Duodenal mucosa (tissue), 2 donors: ENCODE measurements around the gene ALCAM.

Experiments used
- H3K27ac ChIP-seq: one replicate; pipeline ENCODE4 v1.7.0; 2013; ENCODE audit warnings: low read depth, low read length
- H3K27me3 ChIP-seq, 2 donors: one replicate each; pipeline ENCODE4 v1.7.0; 2013; ENCODE audit warnings: low read length in 2 of 2, control low read depth in 1 of 2; ENCODE audit not compliant: insufficient read depth in 2 of 2, control insufficient read depth in 1 of 2
- H3K36me3 ChIP-seq, 2 donors: one replicate each; pipeline ENCODE4 v1.7.0; 2013; ENCODE audit warnings: low read length in 2 of 2, control low read depth in 1 of 2; ENCODE audit not compliant: insufficient read depth in 2 of 2, control insufficient read depth in 1 of 2
- H3K4me1 ChIP-seq, 2 donors: one replicate each; pipeline ENCODE4 v1.7.0; 2013; ENCODE audit warnings: low read length in 2 of 2, control low read depth in 1 of 2; ENCODE audit not compliant: insufficient read depth in 2 of 2, control insufficient read depth in 1 of 2
- H3K4me3 ChIP-seq, 2 donors: one replicate each; pipeline ENCODE4 v1.7.0; 2013; ENCODE audit warnings: low read length in 2 of 2, low read depth in 1 of 2
- H3K9ac ChIP-seq, 2 donors: one replicate each; pipeline ENCODE4 v1.7.0; 2013; ENCODE audit warnings: low read length in 2 of 2, low read depth in 1 of 2
- H3K9me3 ChIP-seq, 2 donors: one replicate each; pipeline ENCODE4 v1.7.0; 2013; ENCODE audit warnings: low read length in 2 of 2, control low read depth in 1 of 2; ENCODE audit not compliant: control insufficient read depth in 1 of 2

Gene ALCAM

DNA sequence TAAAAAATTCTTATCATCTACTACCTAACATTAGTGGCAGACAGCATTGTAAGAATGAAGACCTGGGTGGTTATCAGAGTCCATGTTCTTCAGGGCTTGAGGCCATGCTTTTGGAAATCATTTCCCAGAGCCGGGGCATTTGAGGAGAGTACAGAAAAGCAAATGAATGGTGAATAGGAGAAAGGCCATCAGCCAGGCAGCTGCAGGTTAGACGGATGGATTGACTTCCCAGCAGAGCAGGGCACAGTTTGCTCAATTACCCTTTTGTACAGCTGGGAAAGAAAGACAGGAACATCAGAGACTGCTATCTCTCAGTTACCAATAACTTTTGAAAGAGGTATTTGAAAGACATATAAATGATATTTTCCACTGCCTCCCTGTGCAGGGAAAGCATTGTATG lies 135.6 kb downstream of the ALCAM start:
- H3K36me3 ChIP-seq = no peaks in the 10 kb centered on the region

DNA sequence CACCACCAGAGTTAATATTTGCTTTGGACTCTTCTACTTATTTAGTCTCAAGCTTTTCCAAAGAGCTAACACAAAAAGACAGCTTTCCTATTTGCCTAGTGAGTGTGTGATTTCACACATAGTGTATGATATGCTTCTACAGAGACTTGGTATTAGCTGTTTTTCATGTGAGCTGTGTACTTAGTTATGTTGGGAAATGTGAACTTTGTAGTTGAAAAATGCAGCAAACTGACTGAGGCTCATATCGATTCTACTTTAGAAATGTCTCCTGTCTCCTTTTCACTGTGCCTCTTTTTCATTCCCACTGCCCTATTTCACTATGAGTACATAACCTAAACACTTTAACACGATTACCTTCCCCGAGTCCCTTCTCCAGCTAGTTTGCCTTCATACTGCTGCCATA lies 136.5 kb downstream of the ALCAM start:
- peaks cover 0 to 4% of the 10 kb centered on the region in 2 donors for H3K4me1 ChIP-seq
- no peak overlapping the region for H3K27ac ChIP-seq

More for the DNA sequence above, 135.6 kb downstream of the ALCAM start:
- Histone ChIP-seq H3K4me3 (no peak overlapping the region), H3K9ac (no peak overlapping the region), H3K4me1 (peaks cover 0 to 4% of the 10 kb centered on the region in 2 donors), H3K27me3 (no peaks in the 10 kb centered on the region), H3K9me3 (no peaks in the 10 kb centered on the region), H3K27ac (no peak overlapping the region)

GRCh38 chr3:105504440-105504951 lies 137.8 kb downstream of the ALCAM start:
- Histone ChIP-seq H3K27me3 (no peaks in the 10 kb centered on the region), H3K9me3 (no peaks in the 10 kb centered on the region), H3K4me1 (peaks cover 0 to 4% of the 10 kb centered on the region in 2 donors), H3K4me3 (no peak overlapping the region), H3K9ac (no peak overlapping the region), H3K27ac (no peak overlapping the region), H3K36me3 (no peaks in the 10 kb centered on the region)

More for the DNA sequence above, 136.5 kb downstream of the ALCAM start:
- Histone ChIP-seq H3K27me3 (no peaks in the 10 kb centered on the region), H3K36me3 (no peaks in the 10 kb centered on the region), H3K4me3 (no peak overlapping the region), H3K9me3 (no peaks in the 10 kb centered on the region), H3K9ac (no peak overlapping the region)

DNA sequence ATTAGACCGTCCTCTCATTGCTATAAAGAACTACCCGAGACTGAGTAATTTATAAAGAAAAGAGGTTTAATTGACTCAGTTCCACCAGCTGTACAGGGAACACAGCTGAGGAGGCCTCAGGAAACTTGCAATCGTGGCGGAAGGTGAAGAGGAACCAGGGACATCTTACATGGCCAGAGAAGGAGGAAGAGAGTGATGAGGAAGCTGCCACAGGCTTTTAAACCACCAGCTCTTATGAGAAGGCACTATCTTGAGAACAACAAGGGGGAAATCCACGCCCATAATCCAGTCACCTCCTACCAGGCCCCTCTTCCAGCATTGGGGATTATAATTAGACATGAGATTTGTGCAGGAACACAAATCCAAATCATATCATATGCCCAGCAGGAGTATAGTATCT lies 138.5 kb downstream of the ALCAM start:
- Histone ChIP-seq H3K4me3 (no peak overlapping the region), H3K9me3 (no peaks in the 10 kb centered on the region), H3K9ac (no peak overlapping the region), H3K27me3 (no peaks in the 10 kb centered on the region), H3K27ac (no peak overlapping the region), H3K36me3 (no peaks in the 10 kb centered on the region), H3K4me1 (peaks cover 0 to 4% of the 10 kb centered on the region in 2 donors)

GRCh38 chr3:105511031-105511430 lies 144.3 kb downstream of the ALCAM start:
- no peak overlapping the region for H3K9ac ChIP-seq
- H3K27me3 ChIP-seq = no peaks in the 10 kb centered on the region
- H3K4me3 ChIP-seq = no peak overlapping the region
- no peaks in the 10 kb centered on the region for H3K9me3 ChIP-seq
- no peaks in the 10 kb centered on the region for H3K4me1 ChIP-seq
- H3K36me3 ChIP-seq = no peaks in the 10 kb centered on the region
- no peak overlapping the region for H3K27ac ChIP-seq

DNA sequence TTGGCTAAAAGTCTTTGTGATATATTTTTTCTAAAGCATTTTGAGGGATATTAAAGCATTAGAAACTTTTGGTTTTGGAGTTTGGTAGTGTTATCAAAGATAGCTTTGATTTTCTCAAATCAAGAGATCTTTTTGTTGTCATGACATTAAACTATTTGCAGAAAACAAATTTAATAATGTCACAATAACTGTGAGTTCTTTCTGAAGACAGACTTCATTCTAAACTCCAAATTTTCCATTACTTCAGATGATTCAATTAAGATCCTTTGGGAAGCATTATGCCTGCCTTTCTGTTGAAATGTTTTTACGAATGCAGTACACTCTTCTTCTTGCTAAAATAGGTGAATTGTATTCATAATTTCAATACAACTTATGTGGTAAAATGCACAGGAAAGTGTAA lies 145.4 kb downstream of the ALCAM start:
- Histone ChIP-seq H3K27ac (no peak overlapping the region), H3K36me3 (no peaks in the 10 kb centered on the region), H3K9ac (no peak overlapping the region), H3K9me3 (no peaks in the 10 kb centered on the region), H3K27me3 (no peaks in the 10 kb centered on the region), H3K4me3 (no peak overlapping the region), H3K4me1 (no peaks in the 10 kb centered on the region)

DNA sequence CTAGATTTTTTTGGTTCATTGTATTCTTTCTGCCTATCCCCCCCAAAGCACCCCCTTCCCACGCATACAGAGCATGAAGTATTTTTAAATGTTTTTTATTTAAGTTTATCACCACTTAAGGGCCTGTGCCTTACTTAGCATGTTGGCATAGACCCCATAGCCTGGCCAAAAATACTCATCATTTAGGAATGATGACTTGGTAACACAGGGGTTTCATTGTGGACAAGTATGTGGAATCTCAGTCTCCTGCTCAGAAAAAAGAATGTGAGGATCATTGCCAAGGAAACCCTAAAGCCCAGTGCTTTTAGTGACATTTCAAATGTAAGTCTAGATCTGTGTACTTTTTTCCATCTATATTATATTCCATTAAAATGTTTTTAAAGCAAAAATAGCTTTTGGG lies 146.3 kb downstream of the ALCAM start:
- no peak overlapping the region for H3K9ac ChIP-seq
- no peak overlapping the region for H3K4me3 ChIP-seq
- no peaks in the 10 kb centered on the region for H3K36me3 ChIP-seq
- H3K4me1 ChIP-seq = no peaks in the 10 kb centered on the region
- no peaks in the 10 kb centered on the region for H3K9me3 ChIP-seq
- H3K27me3 ChIP-seq = no peaks in the 10 kb centered on the region
- no peak overlapping the region for H3K27ac ChIP-seq

GRCh38 chr3:105513886-105514285 lies 147.2 kb downstream of the ALCAM start:
- Histone ChIP-seq H3K4me3 (no peak overlapping the region), H3K4me1 (no peaks in the 10 kb centered on the region)

DNA sequence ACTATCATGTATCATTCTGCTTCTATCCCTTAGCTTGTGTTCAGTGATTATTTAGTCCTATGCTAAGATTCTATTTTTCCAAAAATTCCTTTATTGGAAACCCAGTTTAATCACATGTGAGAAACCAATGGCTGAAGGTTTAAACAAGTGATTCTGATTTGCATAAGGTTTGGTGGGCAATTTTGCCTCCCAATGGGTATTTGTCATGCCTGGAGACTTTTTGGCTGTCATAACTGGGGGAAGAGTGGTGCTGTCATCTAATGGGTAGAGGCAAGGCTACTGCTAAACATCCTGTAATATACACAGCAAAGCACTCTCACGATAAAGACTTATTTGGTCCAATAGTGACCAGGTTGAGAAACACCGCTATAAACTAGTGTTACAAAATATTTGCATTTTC lies 148.7 kb downstream of the ALCAM start:
- H3K27ac ChIP-seq = no peak overlapping the region
- no peaks in the 10 kb centered on the region for H3K27me3 ChIP-seq
- no peaks in the 10 kb centered on the region for H3K9me3 ChIP-seq
- no peak overlapping the region for H3K4me3 ChIP-seq
- H3K36me3 ChIP-seq = no peaks in the 10 kb centered on the region
- no peak overlapping the region for H3K9ac ChIP-seq
- H3K4me1 ChIP-seq = no peaks in the 10 kb centered on the region

More at GRCh38 chr3:105513886-105514285, 147.2 kb downstream of the ALCAM start:
- Histone ChIP-seq H3K36me3 (no peaks in the 10 kb centered on the region), H3K27me3 (no peaks in the 10 kb centered on the region), H3K9me3 (no peaks in the 10 kb centered on the region), H3K27ac (no peak overlapping the region), H3K9ac (no peak overlapping the region)

- Histone ChIP-seq H3K27ac (no peak overlapping the region), H3K9ac (no peak overlapping the region), H3K4me3 (no peak overlapping the region), H3K36me3 (no peaks in the 10 kb centered on the region), H3K4me1 (no peaks in the 10 kb centered on the region), H3K27me3 (no peaks in the 10 kb centered on the region), H3K9me3 (no peaks in the 10 kb centered on the region)
Measured at GRCh38 chr3:105516972-105517371, 150.3 kb downstream of the ALCAM start.

DNA sequence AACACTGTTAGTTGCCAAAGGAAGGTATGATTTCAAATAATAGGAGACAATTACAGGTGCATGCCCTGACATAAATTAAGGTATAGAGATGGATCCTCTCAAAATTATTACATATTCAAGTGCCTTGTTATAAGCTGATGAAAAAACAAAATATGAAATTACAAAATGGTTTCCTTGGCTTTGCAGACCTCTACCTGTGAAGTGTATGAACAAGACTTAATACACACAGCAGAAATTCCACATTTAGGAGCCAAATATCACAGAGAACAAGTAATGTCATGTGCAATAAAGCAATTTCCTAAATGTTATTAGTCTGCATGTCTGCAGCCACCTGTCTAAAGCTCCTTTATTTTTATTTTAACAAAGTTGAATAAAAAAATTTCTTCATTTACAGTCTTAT lies 151.5 kb downstream of the ALCAM start:
- Histone ChIP-seq H3K9ac (no peak overlapping the region), H3K27ac (no peak overlapping the region)

More for the DNA sequence above, 151.5 kb downstream of the ALCAM start:
- H3K4me3 ChIP-seq = no peak overlapping the region
- no peaks in the 10 kb centered on the region for H3K9me3 ChIP-seq
- no peaks in the 10 kb centered on the region for H3K27me3 ChIP-seq
- no peaks in the 10 kb centered on the region for H3K4me1 ChIP-seq
- H3K36me3 ChIP-seq = no peaks in the 10 kb centered on the region
